H1 (cell line): ENCODE measurements around the gene ZNF829. TPM values are rescaled to one million over a fixed set of nuclear protein-coding genes. Genes with fewer than 3 reads are reported as not detected.

Experiments used
- CTCF ChIA-PET: fragments of 300-600 bp; sonication (Branson Sonifier 250); formaldehyde crosslinking; loops from one replicate; lab custom pipeline; 2021; ENCODE audit not compliant: partially characterized antibody; lab: Charles Lee
- POLR2A ChIA-PET: fragments of 300-600 bp; sonication (Branson Sonifier 250); formaldehyde crosslinking; loops from one replicate; lab custom pipeline; 2021; ENCODE audit warnings: inconsistent platforms; ENCODE audit not compliant: partially characterized antibody; lab: Charles Lee
- DNase-seq, 2 experiments: peaks; one replicate each; pipeline versions ENCODE4 v3.0.0 to v3.0.0-alpha.2; 2010 to 2022; ENCODE audit warnings: low spot score in 2 of 2, low read depth in 1 of 2, mixed read lengths in 1 of 2
- FAIRE-seq: peaks from 2 replicates; lab custom pipeline; 2011; peaks lifted over from hg19 to GRCh38; lab: Jason Lieb, UNC
- H2AFZ ChIP-seq: 2 replicates; pipeline ENCODE4 v1.8.1; 2012; ENCODE audit warnings: low read length, inconsistent platforms
- H2AK5ac ChIP-seq: 2 replicates; pipeline ENCODE4 v1.6.1; 2013; ENCODE audit warnings: low read depth, low read length
- H2BK120ac ChIP-seq: replicated peaks from 2 replicates; pipeline ENCODE3; 2013; ENCODE audit warnings: low read depth, low read length, inconsistent platforms
- H2BK12ac ChIP-seq: 2 replicates; pipeline ENCODE4 v1.6.1; 2013; ENCODE audit warnings: low read depth, low read length
- H2BK15ac ChIP-seq: 2 replicates; pipeline ENCODE4 v1.6.1; 2013; ENCODE audit warnings: low read length
- H2BK20ac ChIP-seq: 2 replicates; pipeline ENCODE4 v1.6.1; 2013; ENCODE audit warnings: low read length
- H2BK5ac ChIP-seq: 2 replicates; pipeline ENCODE4 v1.6.1; 2013; ENCODE audit warnings: low read depth, low read length
- H3K14ac ChIP-seq: 2 replicates; pipeline ENCODE4 v1.6.1; 2013; ENCODE audit warnings: inconsistent platforms; ENCODE audit not compliant: insufficient read length
- H3K18ac ChIP-seq: 2 replicates; pipeline ENCODE4 v1.6.1; 2013; ENCODE audit warnings: low read length; ENCODE audit errors: extremely low read depth
- H3K23ac ChIP-seq: 2 replicates; pipeline ENCODE4 v1.6.1; 2013; ENCODE audit warnings: inconsistent platforms; ENCODE audit not compliant: insufficient read length
- H3K23me2 ChIP-seq: 2 replicates; pipeline ENCODE4 v1.6.1; 2013; ENCODE audit warnings: low read depth, low read length
- H3K27ac ChIP-seq: 2 replicates; pipeline ENCODE4 v1.6.1; 2011; ENCODE audit warnings: low read depth, low read length, inconsistent platforms
- H3K27me3 ChIP-seq, 4 experiments: replicated peaks in 1 of 4; 1 replicate in 1 of 4; 2 replicates in 3 of 4; pipeline versions ENCODE4 v1.6.1 to v1.8.1; 2011 to 2013; ENCODE audit warnings: low read length in 3 of 4, mild to moderate bottlenecking in 3 of 4, inconsistent platforms in 2 of 4, mixed read lengths in 2 of 4, moderate library complexity in 1 of 4; ENCODE audit not compliant: control insufficient read depth in 3 of 4, insufficient read depth in 3 of 4; ENCODE audit errors: extremely low read depth in 1 of 4
- H3K36me3 ChIP-seq, 4 experiments: 2 replicates each; pipeline versions ENCODE4 v1.6.1 to v1.8.1; 2011 to 2013; ENCODE audit warnings: mild to moderate bottlenecking in 4 of 4, low read length in 3 of 4, moderate library complexity in 2 of 4, control low read depth in 1 of 4, inconsistent platforms in 1 of 4; ENCODE audit not compliant: insufficient read depth in 4 of 4, control insufficient read depth in 2 of 4
- H3K4ac ChIP-seq: replicated peaks from 2 replicates; pipeline ENCODE3; 2013; ENCODE audit warnings: low read length, low read depth, mixed read lengths, inconsistent platforms; ENCODE audit not compliant: insufficient read length
- H3K4me1 ChIP-seq, 4 experiments: replicated peaks in 1 of 4; 1 replicate in 1 of 4; 2 replicates in 3 of 4; pipeline versions ENCODE4 v1.6.1 to v1.8.1; 2011 to 2013; ENCODE audit warnings: low read length in 3 of 4, inconsistent platforms in 2 of 4, mixed read lengths in 1 of 4; ENCODE audit not compliant: insufficient read depth in 4 of 4, control insufficient read depth in 3 of 4
- H3K4me2 ChIP-seq, 2 experiments: 2 replicates each; pipeline versions ENCODE4 v1.6.1 to v1.8.1; 2011 to 2013; ENCODE audit warnings: low read depth in 2 of 2, low read length in 2 of 2, control low read depth in 1 of 2, inconsistent platforms in 1 of 2, mild to moderate bottlenecking in 1 of 2; ENCODE audit not compliant: insufficient read depth in 1 of 2
- H3K4me3 ChIP-seq, 4 experiments: fragments of 200-600, 300-600 bp in 1 of 4; sonication (generic), shearing (Covaris generic), sonication (Bioruptor Twin) in 1 of 4; 2 replicates each; pipeline versions ENCODE4 v1.5.1 to v1.8.1; 2011 to 2016; ENCODE audit warnings: low read length in 4 of 4, low read depth in 3 of 4, control low read depth in 2 of 4, inconsistent platforms in 2 of 4, mild to moderate bottlenecking in 2 of 4, mixed read lengths in 1 of 4, moderate library complexity in 1 of 4; ENCODE audit not compliant: insufficient read depth in 2 of 4; ENCODE audit errors: extremely low read depth in 1 of 4
- H3K56ac ChIP-seq: replicated peaks from 2 replicates; pipeline ENCODE3; 2013; ENCODE audit warnings: low read depth, mild to moderate bottlenecking, mixed read lengths, low read length, inconsistent platforms; ENCODE audit not compliant: insufficient read length
- H3K79me1 ChIP-seq: 2 replicates; pipeline ENCODE4 v1.6.1; 2013; ENCODE audit warnings: low read depth, low read length, control low read depth
- H3K79me2 ChIP-seq, 2 experiments: 2 replicates each; pipeline versions ENCODE4 v1.6.1 to v1.8.1; 2012 to 2013; ENCODE audit warnings: low read length in 2 of 2, mild to moderate bottlenecking in 2 of 2, inconsistent platforms in 1 of 2; ENCODE audit not compliant: insufficient read depth in 2 of 2, control insufficient read depth in 1 of 2
- H3K9ac ChIP-seq, 4 experiments: replicated peaks in 1 of 4; 1 replicate in 1 of 4; 2 replicates in 3 of 4; pipeline versions ENCODE4 v1.6.1 to v1.8.1; 2011 to 2013; ENCODE audit warnings: low read depth in 3 of 4, low read length in 3 of 4, control low read depth in 2 of 4, mild to moderate bottlenecking in 2 of 4, moderate library complexity in 2 of 4, inconsistent platforms in 1 of 4; ENCODE audit errors: extremely low read depth in 1 of 4
- H3K9me3 ChIP-seq, 2 experiments: 2 replicates each; pipeline versions ENCODE4 v1.6.1 to v1.8.1; 2012 to 2013; ENCODE audit warnings: mild to moderate bottlenecking in 2 of 2, moderate library complexity in 2 of 2, control low read depth in 1 of 2, inconsistent platforms in 1 of 2, low read depth in 1 of 2, low read length in 1 of 2, mixed read lengths in 1 of 2; ENCODE audit not compliant: insufficient read depth in 2 of 2
- H4K20me1 ChIP-seq, 2 experiments: replicated peaks in 1 of 2; 2 replicates each; pipeline versions ENCODE3 to v1.8.1; 2011 to 2013; ENCODE audit warnings: inconsistent platforms in 2 of 2, low read length in 2 of 2, mild to moderate bottlenecking in 1 of 2; ENCODE audit not compliant: insufficient read depth in 2 of 2, control insufficient read depth in 1 of 2
- H4K5ac ChIP-seq: 2 replicates; pipeline ENCODE4 v1.6.1; 2013; ENCODE audit warnings: low read length, low read depth, mixed read lengths, inconsistent platforms; ENCODE audit not compliant: insufficient read length
- H4K8ac ChIP-seq: 2 replicates; pipeline ENCODE4 v1.8.0; 2013; ENCODE audit warnings: mild to moderate bottlenecking, moderate library complexity, low read length, inconsistent platforms; ENCODE audit not compliant: insufficient read depth; ENCODE audit errors: extremely low read depth
- H4K91ac ChIP-seq: replicated peaks from 2 replicates; pipeline ENCODE3; 2013; ENCODE audit warnings: low read length, mixed read lengths, inconsistent platforms; ENCODE audit not compliant: insufficient read length
- EGR1 ChIP-seq: IDR thresholded peaks from 2 replicates; pipeline ENCODE4 v1.6.1; 2011; ENCODE audit warnings: low read depth, low read length, borderline replicate concordance
- NANOG ChIP-seq: IDR thresholded peaks from 2 replicates; pipeline ENCODE4 v1.6.1; 2011; ENCODE audit warnings: low read length, low read depth, mild to moderate bottlenecking, inconsistent platforms; ENCODE audit not compliant: insufficient read depth, poor library complexity, severe bottlenecking
- SUZ12 ChIP-seq: fragments of 200-600 bp; sonication (generic); IDR thresholded peaks from 2 replicates; pipeline ENCODE4 v1.6.1; 2012; ENCODE audit warnings: mild to moderate bottlenecking, inconsistent platforms, low read length, moderate library complexity, mixed read lengths
- TCF12 ChIP-seq: IDR thresholded peaks from 2 replicates; pipeline ENCODE4 v1.6.1; 2011; ENCODE audit warnings: low read depth, mild to moderate bottlenecking, low read length
- WGBS, 2 experiments: shearing (Covaris generic) in 1 of 2; methylation state at CpG; one replicate each; pipeline versions ENCODE4 v1.1.6 to v1.1.7; 2013 to 2015; ENCODE audit warnings: low lambda C conversion rate in 2 of 2, mixed read lengths in 2 of 2, inconsistent platforms in 1 of 2, low coverage in 1 of 2, missing lambda C conversion rate in 1 of 2; ENCODE audit not compliant: insufficient replicate concordance in 2 of 2, insufficient coverage in 1 of 2, insufficient read length in 1 of 2; ENCODE audit errors: extremely low coverage in 1 of 2, missing lambda C conversion rate in 1 of 2; 5-methylcytosine and 5-hydroxymethylcytosine counted together
- polyA plus RNA-seq, 7 experiments: library from polyadenylated mRNA; depleted of rRNA in 3 of 7; stranded (reverse) in 5 of 7; unstranded in 2 of 7; fragments of >200 nt in 5 of 7; fragments of 200-250 nt in 2 of 7; gene quantifications; 1 replicate in 5 of 7; 2 replicates in 1 of 7; 4 replicates in 1 of 7; pipeline versions ENCODE4 v1.2.1 to v1.2.3, GENCODE V29; 2011 to 2013; ENCODE audit warnings: missing spikeins in 2 of 7, mixed read lengths in 2 of 7
- total RNA-seq: library from RNA; stranded (reverse); fragmentation: NEBNext Ultra II Directional; extraction: Animal tissue kit (Norgen Biotek cat#: 25700); gene quantifications from 2 replicates; pipeline ENCODE4 v1.2.1, GENCODE V29; 2021
- TF ChIP-seq, protein P1 (sequence below): IDR thresholded peaks from 2 replicates; pipeline ENCODE4 v1.6.1; 2011; ENCODE audit warnings: low read length, improper control_type of control experiment

Gene ZNF829
- total and polyA plus RNA-seq, 2 of the 8 experiments (the other 6 are each of a cell fraction or from before 2014, with no cell fraction given): 1.3 to 3.3 TPM

DNA sequence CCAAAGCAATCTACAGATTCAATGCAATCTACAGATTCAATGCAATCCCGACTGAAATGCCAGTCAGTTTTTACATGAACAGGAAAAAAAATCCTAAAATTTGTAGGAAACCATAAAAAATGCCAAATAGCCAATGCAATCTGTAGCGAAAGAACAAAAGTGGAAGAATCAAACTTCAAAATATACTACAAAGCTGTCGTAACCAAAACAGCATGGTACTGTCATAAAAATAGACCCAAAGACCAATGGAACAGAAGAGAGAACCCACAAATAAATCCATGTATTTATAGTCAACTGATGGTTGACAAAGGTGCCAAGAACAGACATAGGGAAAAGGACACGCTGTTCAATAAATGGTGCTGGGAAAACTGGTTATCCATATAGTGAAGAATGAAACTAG is 17.7 kb downstream of the ZNF829 start:
- Histone ChIP-seq H2BK12ac (no peak overlapping the region), H4K5ac (no peak overlapping the region), H3K56ac (no peak overlapping the region), H2BK5ac (no peak overlapping the region), H3K79me1 (no peaks in the 10 kb centered on the region), H3K9me3 (peaks cover 39 to 54% of the 10 kb centered on the region in 2 experiments), H3K4me2 (no peak overlapping the region), H3K14ac (no peak overlapping the region), H3K23me2 (no peaks in the 10 kb centered on the region), H3K18ac (no peak overlapping the region), H4K8ac (no peak overlapping the region), H3K4me1 (no peaks in the 10 kb centered on the region), H2BK20ac (no peak overlapping the region), H2AK5ac (no peak overlapping the region), H2BK15ac (no peak overlapping the region), H2AFZ (no peak overlapping the region), H3K23ac (no peak overlapping the region), H3K9ac (no peak overlapping the region), H4K91ac (no peak overlapping the region), H3K36me3 (peaks cover 0 to 31% (median 10%) of the 10 kb centered on the region in 4 experiments; a peak in 6 of 8 replicates), H4K20me1 (no peaks in the 10 kb centered on the region), H3K27ac (no peak overlapping the region), H3K4ac (no peak overlapping the region), H3K79me2 (no peaks in the 10 kb centered on the region), H2BK120ac (no peak overlapping the region), H3K4me3 (no peak overlapping the region), H3K27me3 (no peaks in the 10 kb centered on the region)
- ChIA-PET CTCF (no interaction called here), POLR2A (no interaction called here)
- WGBS, 2 experiments: 92% methylated on average over 4 of the region's 4 CpGs; no CpG with 5 or more reads in 1 of the 2 experiments
- DNase-seq: no peak
- TF ChIP-seq TCF12: no peak
- TF ChIP-seq, protein P1, sequence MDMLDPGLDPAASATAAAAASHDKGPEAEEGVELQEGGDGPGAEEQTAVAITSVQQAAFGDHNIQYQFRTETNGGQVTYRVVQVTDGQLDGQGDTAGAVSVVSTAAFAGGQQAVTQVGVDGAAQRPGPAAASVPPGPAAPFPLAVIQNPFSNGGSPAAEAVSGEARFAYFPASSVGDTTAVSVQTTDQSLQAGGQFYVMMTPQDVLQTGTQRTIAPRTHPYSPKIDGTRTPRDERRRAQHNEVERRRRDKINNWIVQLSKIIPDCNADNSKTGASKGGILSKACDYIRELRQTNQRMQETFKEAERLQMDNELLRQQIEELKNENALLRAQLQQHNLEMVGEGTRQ: no peak
- no peak for TF ChIP-seq NANOG
- no peak for TF ChIP-seq EGR1
- no peak for TF ChIP-seq SUZ12
- no peak for FAIRE-seq
